Activated naive CD4-positive, alpha-beta T cell treated with anti-CD3 and anti-CD28 coated beads, Interleukin-2, amount 50 U/mL, for 16 hours (primary cell): ENCODE measurements around the gene BTBD7.
"Not testable (repeated sequence)": the region's sequence is repeated elsewhere in the genome, so short reads cannot be mapped to it uniquely, and the experiment has no call there.

Experiments used
- DNase-seq: peaks from one replicate; pipeline ENCODE4 v3.0.0-alpha.2; 2020

BTBD7 gene

GRCh38 chr14:93239869-93240677 lies 92.8 kb downstream of the BTBD7 start:
- DNase-seq, result no peak

GRCh38 chr14:93234798-93235197 lies 98.0 kb downstream of the BTBD7 start:
- no peak for DNase-seq

GRCh38 chr14:93233078-93233477 lies 99.8 kb downstream of the BTBD7 start:
- DNase-seq, result not testable (repeated sequence)

- no peak for DNase-seq
These were observed 100.7 kb downstream of the BTBD7 start for GRCh38 chr14:93232159-93232558.

GRCh38 chr14:93231129-93231979 lies 101.5 kb downstream of the BTBD7 start:
- DNase-seq, result no peak

- no peak for DNase-seq
These were observed 102.3 kb downstream of the BTBD7 start for GRCh38 chr14:93230539-93230938.

GRCh38 chr14:93228550-93228949 lies 104.3 kb downstream of the BTBD7 start:
- no peak for DNase-seq

- no peak for DNase-seq
These were observed 109.3 kb downstream of the BTBD7 start for GRCh38 chr14:93223565-93223964.

- DNase-seq, result no peak
These were observed 112.3 kb downstream of the BTBD7 start for GRCh38 chr14:93220509-93220908.

GRCh38 chr14:93219103-93219726 lies 113.6 kb downstream of the BTBD7 start:
- DNase-seq, result peak; percentile 46

GRCh38 chr14:93214598-93214997 lies 118.2 kb downstream of the BTBD7 start:
- no peak for DNase-seq

- no peak for DNase-seq
These were observed 120.4 kb downstream of the BTBD7 start for GRCh38 chr14:93212432-93212831.

- DNase-seq, result no peak
These were observed 125.1 kb downstream of the BTBD7 start for GRCh38 chr14:93207468-93208308.

GRCh38 chr14:93206793-93207467 lies 125.9 kb downstream of the BTBD7 start, which contains the start of the genes GON7 and UBR7:
GON7 (minus strand) TSS chr14:93207065; CDS start chr14:93207037, 28 bp downstream.
UBR7 (plus strand) TSS chr14:93207256; CDS start chr14:93207292, 36 bp downstream.
- peak; percentile 87 for DNase-seq

- no peak for DNase-seq
These were observed 131.6 kb downstream of the BTBD7 start for GRCh38 chr14:93201155-93201704.

GRCh38 chr14:93200553-93200952 lies 132.3 kb downstream of the BTBD7 start:
- DNase-seq, result no peak

- DNase-seq, result no peak
These were observed 133.8 kb downstream of the BTBD7 start for GRCh38 chr14:93199031-93199430.

- no peak for DNase-seq
These were observed 137.4 kb downstream of the BTBD7 start for GRCh38 chr14:93195316-93195999.
